H9 (cell line): ENCODE results near the gene EFL1. TPM values are rescaled to one million over a fixed set of nuclear protein-coding genes. Genes with fewer than 3 reads are reported as not detected.
"Not testable (repeated sequence)": the region's sequence is repeated elsewhere in the genome, so short reads cannot be mapped to it uniquely, and the experiment has no call there.

Source experiments
- DNase-seq: peaks from one replicate; pipeline ENCODE4 v3.0.0-alpha.2; 2017
- H2AFZ ChIP-seq: one replicate; pipeline ENCODE4 v1.6.1; 2013; ENCODE audit warnings: mild to moderate bottlenecking, low read length, control low read depth, moderate library complexity
- H2AK5ac ChIP-seq: 2 replicates; pipeline ENCODE4 v1.6.1; 2013; ENCODE audit warnings: low read length, control low read depth, mixed read lengths; ENCODE audit not compliant: insufficient read length
- H2BK120ac ChIP-seq: one replicate; pipeline ENCODE4 v1.6.1; 2013; ENCODE audit warnings: low read depth, mild to moderate bottlenecking, low read length, control low read depth, inconsistent platforms; ENCODE audit not compliant: poor library complexity, severe bottlenecking
- H2BK12ac ChIP-seq: 2 replicates; pipeline ENCODE4 v1.6.1; 2013; ENCODE audit warnings: low read length, control low read depth, mixed read lengths, low read depth; ENCODE audit not compliant: insufficient read length
- H2BK15ac ChIP-seq: 2 replicates; pipeline ENCODE4 v1.6.1; 2013; ENCODE audit warnings: low read depth, low read length, control low read depth
- H2BK20ac ChIP-seq: one replicate; pipeline ENCODE4 v1.6.1; 2013; ENCODE audit warnings: low read depth, mild to moderate bottlenecking, low read length, control low read depth, inconsistent platforms; ENCODE audit not compliant: poor library complexity, severe bottlenecking
- H2BK5ac ChIP-seq: 2 replicates; pipeline ENCODE4 v1.6.1; 2013; ENCODE audit warnings: low read length, control low read depth, mixed read lengths; ENCODE audit not compliant: insufficient read length
- H3K14ac ChIP-seq: 2 replicates; pipeline ENCODE4 v1.6.1; 2013; ENCODE audit warnings: low read length, control low read depth; ENCODE audit not compliant: insufficient read depth
- H3K18ac ChIP-seq: 2 replicates; pipeline ENCODE4 v1.6.1; 2013; ENCODE audit warnings: low read depth, mild to moderate bottlenecking, mixed read lengths, low read length, control low read depth; ENCODE audit not compliant: insufficient read length
- H3K23ac ChIP-seq: 2 replicates; pipeline ENCODE4 v1.6.1; 2013; ENCODE audit warnings: low read length, control low read depth, mixed read lengths, low read depth; ENCODE audit not compliant: insufficient read length
- H3K23me2 ChIP-seq: 2 replicates; pipeline ENCODE4 v1.6.1; 2013; ENCODE audit warnings: low read depth, mild to moderate bottlenecking, mixed read lengths, low read length, control low read depth; ENCODE audit not compliant: insufficient read length, poor library complexity, severe bottlenecking
- H3K27ac ChIP-seq: 2 replicates; pipeline ENCODE4 v1.5.1; 2013; ENCODE audit warnings: low read length, control low read depth, mixed read lengths, low read depth; ENCODE audit not compliant: insufficient read length
- H3K27me3 ChIP-seq: 2 replicates; pipeline ENCODE4 v1.6.1; 2013; ENCODE audit warnings: low read length, control low read depth, inconsistent platforms; ENCODE audit not compliant: insufficient read depth
- H3K4ac ChIP-seq: 2 replicates; pipeline ENCODE4 v1.6.1; 2013; ENCODE audit warnings: low read depth, mild to moderate bottlenecking, control low read depth, inconsistent platforms, low read length, moderate library complexity
- H3K4me1 ChIP-seq: 2 replicates; pipeline ENCODE4 v1.6.1; 2013; ENCODE audit warnings: low read length, control low read depth, inconsistent platforms; ENCODE audit not compliant: insufficient read depth
- H3K4me2 ChIP-seq: 2 replicates; pipeline ENCODE4 v1.6.1; 2013; ENCODE audit warnings: low read length, control low read depth, mixed read lengths; ENCODE audit not compliant: insufficient read length, insufficient read depth
- H3K56ac ChIP-seq: 2 replicates; pipeline ENCODE4 v1.6.1; 2013; ENCODE audit warnings: low read depth, mild to moderate bottlenecking, mixed read lengths, low read length, control low read depth; ENCODE audit not compliant: insufficient read length
- H3K79me1 ChIP-seq: 2 replicates; pipeline ENCODE4 v1.6.1; 2013; ENCODE audit warnings: low read depth, mild to moderate bottlenecking, moderate library complexity, low read length, control low read depth, inconsistent platforms; ENCODE audit not compliant: insufficient read depth, poor library complexity, severe bottlenecking
- H3K79me2 ChIP-seq: 2 replicates; pipeline ENCODE4 v1.6.1; 2013; ENCODE audit warnings: low read length, control low read depth, inconsistent platforms; ENCODE audit not compliant: insufficient read depth
- H3K9ac ChIP-seq: 2 replicates; pipeline ENCODE4 v1.6.1; 2013; ENCODE audit warnings: low read length, control low read depth, mixed read lengths; ENCODE audit not compliant: insufficient read length; ENCODE audit errors: extremely low read depth
- H3K9me3 ChIP-seq: one replicate; pipeline ENCODE4 v1.6.1; 2013; ENCODE audit warnings: low read depth, low read length, inconsistent platforms; ENCODE audit not compliant: control insufficient read depth
- H3T11ph ChIP-seq: one replicate; pipeline ENCODE4 v1.6.1; 2013; ENCODE audit warnings: mild to moderate bottlenecking, low read length, control low read depth, inconsistent platforms
- H4K20me1 ChIP-seq: one replicate; pipeline ENCODE4 v1.6.1; 2013; ENCODE audit not compliant: control insufficient read depth, insufficient read length, insufficient read depth
- H4K5ac ChIP-seq: 2 replicates; pipeline ENCODE4 v1.6.1; 2013; ENCODE audit warnings: low read depth, mild to moderate bottlenecking, mixed read lengths, low read length, control low read depth; ENCODE audit not compliant: insufficient read length
- H4K8ac ChIP-seq: replicated peaks from 2 replicates; pipeline ENCODE4 v1.6.1; 2013; ENCODE audit warnings: low read length, control low read depth, mixed read lengths, low read depth; ENCODE audit not compliant: insufficient read length
- H4K91ac ChIP-seq: 2 replicates; pipeline ENCODE4 v1.6.1; 2013; ENCODE audit warnings: low read depth, mild to moderate bottlenecking, moderate library complexity, mixed read lengths, low read length, control low read depth; ENCODE audit not compliant: insufficient read length
- H3K27ac Mint-ChIP-seq, 3 experiments: 2 replicates in 2 of 3; 3 replicates in 1 of 3; pipeline ENCODE4 v1.8.0; 2020 to 2021; ENCODE audit warnings: mixed read lengths in 3 of 3, mild to moderate bottlenecking in 1 of 3, moderate library complexity in 1 of 3
- H3K27me3 Mint-ChIP-seq: 2 replicates; pipeline ENCODE4 v1.8.0; 2021; ENCODE audit warnings: low read depth, mild to moderate bottlenecking, moderate library complexity, mixed read lengths
- H3K36me3 Mint-ChIP-seq, 3 experiments: 2 replicates in 2 of 3; 3 replicates in 1 of 3; pipeline ENCODE4 v1.8.0; 2020 to 2021; ENCODE audit warnings: low read depth in 3 of 3, mixed read lengths in 3 of 3; ENCODE audit not compliant: insufficient read depth in 1 of 3
- H3K4me1 Mint-ChIP-seq, 2 experiments: 2 replicates each; pipeline ENCODE4 v1.8.0; 2020; ENCODE audit warnings: mixed read lengths in 2 of 2
- H3K4me3 Mint-ChIP-seq, 2 experiments: 2 replicates in 1 of 2; 3 replicates in 1 of 2; pipeline ENCODE4 v1.8.0; 2020 to 2021; ENCODE audit warnings: mild to moderate bottlenecking in 2 of 2, mixed read lengths in 2 of 2, moderate library complexity in 1 of 2
- H3K9me3 Mint-ChIP-seq, 2 experiments: 2 replicates in 1 of 2; 3 replicates in 1 of 2; pipeline ENCODE4 v1.8.0; 2020; ENCODE audit warnings: mild to moderate bottlenecking in 2 of 2, mixed read lengths in 2 of 2, moderate library complexity in 1 of 2
- WGBS: extraction: QIAGEN DNeasy Blood & Tissue Kit; methylation state at CpG from one replicate; pipeline ENCODE4 v1.1.7; 2013; ENCODE audit warnings: missing lambda C conversion rate, low lambda C conversion rate, mixed read lengths; ENCODE audit not compliant: insufficient read length; ENCODE audit errors: extremely low coverage; 5-methylcytosine and 5-hydroxymethylcytosine counted together
- total RNA-seq: library from RNA; stranded (reverse); gene quantifications from 2 replicates; pipeline ENCODE4 v1.2.1, GENCODE V29; 2021

EFL1 gene
- total RNA-seq, 1 experiment from 2014 or later: 29.4 TPM

DNA sequence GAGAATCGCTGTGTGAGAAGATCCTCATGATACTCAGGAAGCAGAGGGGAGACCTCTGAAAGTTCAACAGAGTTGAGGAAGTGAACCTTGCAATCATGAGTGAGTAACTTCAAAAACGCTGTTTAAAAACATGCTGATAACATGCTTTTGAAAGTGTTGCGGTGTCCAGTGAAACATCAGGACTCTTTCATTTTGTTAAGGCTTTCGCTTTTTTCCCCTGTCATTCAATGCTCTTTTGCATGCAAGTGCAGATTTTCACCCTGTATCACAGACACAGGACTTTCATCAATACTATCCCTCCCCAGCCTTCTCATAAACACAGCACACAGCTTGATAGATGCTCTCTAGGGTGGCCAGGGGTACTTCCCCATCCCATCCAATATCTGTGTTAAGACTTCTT is 23.9 kb upstream of the EFL1 start:
- H3K23me2 ChIP-seq, H4K5ac ChIP-seq, H3K9me3 ChIP-seq, H3K27ac ChIP-seq, H3K79me1 ChIP-seq, H3K18ac ChIP-seq, H3T11ph ChIP-seq, H2BK120ac ChIP-seq, H2BK15ac ChIP-seq, H3K27ac Mint-ChIP-seq, H3K4me3 Mint-ChIP-seq, H3K4me2 ChIP-seq, H2BK20ac ChIP-seq, H3K9me3 Mint-ChIP-seq, H2AK5ac ChIP-seq, H3K4me1 Mint-ChIP-seq, H4K8ac ChIP-seq, H3K79me2 ChIP-seq, H2BK5ac ChIP-seq, H3K14ac ChIP-seq, H3K56ac ChIP-seq, H3K27me3 Mint-ChIP-seq, H3K9ac ChIP-seq, H2AFZ ChIP-seq, H2BK12ac ChIP-seq, H3K23ac ChIP-seq, H4K20me1 ChIP-seq, H3K4me1 ChIP-seq, H4K91ac ChIP-seq, H3K36me3 Mint-ChIP-seq, DNase-seq, H3K4ac ChIP-seq, H3K27me3 ChIP-seq: not testable (repeated sequence)
- WGBS: no CpG with 5 or more reads among the region's 4 CpGs

DNA sequence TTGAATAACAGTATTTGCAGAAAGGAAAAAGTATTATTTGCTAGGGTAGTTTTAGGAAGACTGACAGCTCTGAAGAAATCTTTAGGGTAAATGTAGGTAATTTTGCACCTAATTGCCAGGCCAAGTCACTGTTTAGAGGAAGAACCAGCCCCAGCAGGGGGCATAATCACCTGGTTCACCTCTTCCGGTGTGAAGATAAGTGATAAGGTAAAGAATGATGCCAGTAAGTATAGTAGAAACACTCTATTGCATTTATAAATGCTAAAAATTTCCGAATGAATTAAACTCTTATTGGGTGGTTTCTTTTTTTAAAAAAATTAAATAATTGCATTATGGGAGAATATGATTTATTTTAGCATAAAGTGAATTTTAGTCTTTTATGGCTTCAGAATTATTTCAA is 21.8 kb upstream of the EFL1 start:
- H4K20me1 ChIP-seq, H3T11ph ChIP-seq, H3K27ac ChIP-seq, DNase-seq, H3K23me2 ChIP-seq, H3K36me3 Mint-ChIP-seq, H3K4ac ChIP-seq, H4K91ac ChIP-seq, H3K23ac ChIP-seq, H2BK20ac ChIP-seq, H3K79me2 ChIP-seq, H4K5ac ChIP-seq, H3K4me2 ChIP-seq, H3K4me1 ChIP-seq, H3K18ac ChIP-seq, H2AK5ac ChIP-seq, H3K4me1 Mint-ChIP-seq, H2AFZ ChIP-seq, H3K9me3 ChIP-seq, H3K27me3 Mint-ChIP-seq, H3K9me3 Mint-ChIP-seq, H3K27me3 ChIP-seq, H3K56ac ChIP-seq, H3K79me1 ChIP-seq, H3K27ac Mint-ChIP-seq, H3K9ac ChIP-seq, H2BK15ac ChIP-seq, H2BK120ac ChIP-seq, H4K8ac ChIP-seq, H2BK12ac ChIP-seq, H3K4me3 Mint-ChIP-seq, H2BK5ac ChIP-seq, H3K14ac ChIP-seq: not testable (repeated sequence)
- no CpG with 5 or more reads among the region's 2 CpGs for WGBS
